ENCODE results near the gene BDH2.

DNA sequence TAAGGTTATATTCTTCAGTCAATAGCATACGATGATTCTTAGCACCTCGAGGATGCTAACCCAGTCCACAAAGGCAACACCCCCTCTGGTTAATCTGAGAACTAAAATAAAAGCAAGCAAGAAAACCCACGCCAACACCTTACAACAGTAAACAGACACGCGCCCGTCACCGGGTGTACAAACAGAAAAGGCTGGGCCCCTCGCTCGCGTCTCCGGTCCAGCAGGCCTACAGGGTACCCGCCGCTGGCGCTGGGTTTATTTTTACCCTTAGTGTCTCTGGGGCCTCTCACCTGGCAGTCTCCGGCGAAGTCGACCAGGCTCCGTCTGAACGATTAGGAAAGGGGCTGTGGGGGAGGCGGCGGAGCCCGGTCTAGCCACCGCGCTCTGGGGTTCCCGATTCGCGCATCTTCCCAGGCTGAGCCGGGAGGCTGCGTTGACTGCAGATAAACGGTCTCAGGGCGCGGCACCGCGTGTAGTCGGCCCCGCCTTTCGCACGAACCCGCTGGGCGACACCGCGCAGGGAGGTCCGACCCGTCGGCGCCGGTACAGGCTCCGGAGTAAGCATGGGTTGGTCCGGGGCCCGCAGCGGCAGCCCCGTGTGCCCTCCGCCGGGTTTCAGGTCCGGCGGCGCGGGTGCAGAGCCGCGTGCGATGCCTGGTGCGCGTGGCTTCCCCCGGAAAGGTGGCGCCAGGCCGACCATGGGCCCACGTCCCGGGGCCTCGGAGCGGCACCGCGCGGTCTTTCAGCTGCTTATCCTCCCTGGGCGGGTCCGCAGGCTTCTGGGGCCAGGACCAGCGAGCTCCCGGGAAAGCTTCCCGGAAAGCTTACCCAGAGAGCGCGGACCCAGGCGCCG, 23.5 kb downstream of the BDH2 start:
- TF ChIP-seq POLR2AphosphoS5 (IDR thresholded peaks at IDR 0.05) (peak in 1 of 3 donors; percentile 41), POLR2A (IDR thresholded peaks at IDR 0.05) (no peak)
- TF ChIP-seq, protein P1, sequence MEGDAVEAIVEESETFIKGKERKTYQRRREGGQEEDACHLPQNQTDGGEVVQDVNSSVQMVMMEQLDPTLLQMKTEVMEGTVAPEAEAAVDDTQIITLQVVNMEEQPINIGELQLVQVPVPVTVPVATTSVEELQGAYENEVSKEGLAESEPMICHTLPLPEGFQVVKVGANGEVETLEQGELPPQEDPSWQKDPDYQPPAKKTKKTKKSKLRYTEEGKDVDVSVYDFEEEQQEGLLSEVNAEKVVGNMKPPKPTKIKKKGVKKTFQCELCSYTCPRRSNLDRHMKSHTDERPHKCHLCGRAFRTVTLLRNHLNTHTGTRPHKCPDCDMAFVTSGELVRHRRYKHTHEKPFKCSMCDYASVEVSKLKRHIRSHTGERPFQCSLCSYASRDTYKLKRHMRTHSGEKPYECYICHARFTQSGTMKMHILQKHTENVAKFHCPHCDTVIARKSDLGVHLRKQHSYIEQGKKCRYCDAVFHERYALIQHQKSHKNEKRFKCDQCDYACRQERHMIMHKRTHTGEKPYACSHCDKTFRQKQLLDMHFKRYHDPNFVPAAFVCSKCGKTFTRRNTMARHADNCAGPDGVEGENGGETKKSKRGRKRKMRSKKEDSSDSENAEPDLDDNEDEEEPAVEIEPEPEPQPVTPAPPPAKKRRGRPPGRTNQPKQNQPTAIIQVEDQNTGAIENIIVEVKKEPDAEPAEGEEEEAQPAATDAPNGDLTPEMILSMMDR (IDR thresholded peaks at IDR 0.05): no peak

Measured in transverse colon (tissue), 4 donors.